Thyroid gland (tissue), 4 donors: ENCODE results near the gene ZBED4. TPM values are rescaled to one million over a fixed set of nuclear protein-coding genes. Genes with fewer than 3 reads are reported as not detected.

Experiments
- DNase-seq, 2 donors: peaks; one replicate each; pipeline ENCODE4 v3.0.0-alpha.2; 2019
- H3K27ac ChIP-seq, 3 donors: fragments of 200-600 bp; sonication (generic); 1 replicate in 2 of 3; 2 replicates in 1 of 3; pipeline ENCODE4 v1.5.1; 2016 to 2019; ENCODE audit warnings: mild to moderate bottlenecking in 1 of 3, moderate library complexity in 1 of 3
- H3K27me3 ChIP-seq: fragments of 200-600 bp; sonication (generic); one replicate; pipeline ENCODE4 v1.5.1; 2019
- H3K36me3 ChIP-seq, 2 donors: fragments of 200-600 bp; sonication (generic); one replicate each; pipeline ENCODE4 v1.5.1; 2016 to 2019
- H3K4me1 ChIP-seq, 2 donors: fragments of 200-600 bp; sonication (generic); one replicate each; pipeline ENCODE4 v1.5.1; 2017 to 2019
- H3K4me3 ChIP-seq, 3 donors: fragments of 200-600 bp; sonication (generic); replicated peaks in 1 of 3; 1 replicate in 2 of 3; 2 replicates in 1 of 3; pipeline ENCODE4 v1.5.1; 2016; ENCODE audit warnings: mild to moderate bottlenecking in 1 of 3
- H3K9me3 ChIP-seq: fragments of 200-600 bp; sonication (generic); one replicate; pipeline ENCODE4 v1.5.1; 2017
- POLR2A ChIP-seq, 2 donors: fragments of 450-650 bp; IDR thresholded peaks; one replicate each; pipeline ENCODE4 v1.6.1; 2017; ENCODE audit warnings: antibody characterized with exemption in 2 of 2, mild to moderate bottlenecking in 2 of 2, moderate library complexity in 1 of 2
- WGBS, 2 donors: methylation state at CpG; one replicate each; pipeline ENCODE4 v1.1.5; 2017; 5-methylcytosine and 5-hydroxymethylcytosine counted together
- intact Hi-C: fragments of 100-400 bp; cut with DNase I; formaldehyde crosslinking; loops from one replicate; pipeline ENCODE4 v1.15.1; 2023
- total RNA-seq, 4 donors: library from RNA; depleted of rRNA; stranded (reverse); fragments of >200 nt; gene quantifications; one replicate each; pipeline ENCODE4 v1.2.3, GENCODE V29; 2016
- TF ChIP-seq, protein P1 (sequence below), 6 experiments: fragments of 200-600 bp in 3 of 6; fragments of 450-650 bp in 3 of 6; sonication (generic) in 3 of 6; IDR thresholded peaks; one replicate each; pipeline ENCODE4 v1.5.1; 2016 to 2019; ENCODE audit warnings: antibody characterized with exemption in 6 of 6, mild to moderate bottlenecking in 2 of 6, inconsistent platforms in 1 of 6, moderate library complexity in 1 of 6

Gene ZBED4
- total RNA-seq, 4 donors from 2014 or later = 9.4 to 15.8 (median 10.1) TPM

DNA sequence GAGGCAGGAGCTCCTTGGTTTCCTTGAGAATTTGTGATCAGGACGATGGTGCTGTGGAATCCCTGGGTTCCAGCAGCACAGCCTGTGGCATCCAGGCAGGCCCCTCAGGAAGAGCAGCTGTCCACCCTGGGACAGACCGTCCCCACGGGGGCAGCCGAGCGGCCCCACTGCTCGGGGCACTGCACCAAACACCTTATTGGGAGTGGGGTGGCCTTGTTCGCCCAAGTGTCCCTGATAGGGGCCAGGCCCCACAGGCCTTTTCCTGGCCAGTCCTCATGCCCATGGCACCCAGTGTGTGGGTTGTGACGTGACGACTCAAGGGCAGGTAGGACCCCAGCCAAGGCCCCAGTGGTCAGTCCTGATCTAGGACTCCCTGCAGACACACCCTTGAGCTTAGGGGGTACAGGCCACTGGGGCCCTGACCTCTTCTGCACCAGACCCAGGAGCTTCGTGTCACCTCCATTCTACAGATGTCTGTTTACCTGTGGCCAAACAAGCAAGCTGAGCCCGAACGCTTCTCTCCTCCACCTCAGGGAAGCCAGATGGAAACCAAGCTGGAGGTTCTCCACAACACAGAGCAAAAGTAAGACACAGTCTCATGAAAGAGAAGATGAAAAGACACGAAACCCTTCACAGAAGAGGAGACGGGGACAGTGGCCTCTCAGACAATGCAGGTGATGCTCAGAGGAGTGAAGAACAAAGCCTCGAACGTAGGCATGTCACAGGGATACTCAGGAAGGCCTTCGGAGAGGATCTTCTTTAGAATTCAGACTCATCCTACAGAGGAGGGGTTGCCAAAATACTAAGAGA lies 24.4 kb upstream of the ZBED4 start:
- no peaks in the 10 kb centered on the region for H3K9me3 ChIP-seq
- intact Hi-C loops = no loop called here
- no peak overlapping the region for H3K27ac ChIP-seq
- peaks cover 20 to 26% of the 10 kb centered on the region in 2 donors for H3K4me1 ChIP-seq
- no peaks in the 10 kb centered on the region for H3K36me3 ChIP-seq
- TF ChIP-seq, protein P1, sequence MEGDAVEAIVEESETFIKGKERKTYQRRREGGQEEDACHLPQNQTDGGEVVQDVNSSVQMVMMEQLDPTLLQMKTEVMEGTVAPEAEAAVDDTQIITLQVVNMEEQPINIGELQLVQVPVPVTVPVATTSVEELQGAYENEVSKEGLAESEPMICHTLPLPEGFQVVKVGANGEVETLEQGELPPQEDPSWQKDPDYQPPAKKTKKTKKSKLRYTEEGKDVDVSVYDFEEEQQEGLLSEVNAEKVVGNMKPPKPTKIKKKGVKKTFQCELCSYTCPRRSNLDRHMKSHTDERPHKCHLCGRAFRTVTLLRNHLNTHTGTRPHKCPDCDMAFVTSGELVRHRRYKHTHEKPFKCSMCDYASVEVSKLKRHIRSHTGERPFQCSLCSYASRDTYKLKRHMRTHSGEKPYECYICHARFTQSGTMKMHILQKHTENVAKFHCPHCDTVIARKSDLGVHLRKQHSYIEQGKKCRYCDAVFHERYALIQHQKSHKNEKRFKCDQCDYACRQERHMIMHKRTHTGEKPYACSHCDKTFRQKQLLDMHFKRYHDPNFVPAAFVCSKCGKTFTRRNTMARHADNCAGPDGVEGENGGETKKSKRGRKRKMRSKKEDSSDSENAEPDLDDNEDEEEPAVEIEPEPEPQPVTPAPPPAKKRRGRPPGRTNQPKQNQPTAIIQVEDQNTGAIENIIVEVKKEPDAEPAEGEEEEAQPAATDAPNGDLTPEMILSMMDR (IDR thresholded peaks at IDR 0.05) = no peak
- no peak for TF ChIP-seq POLR2A (IDR thresholded peaks at IDR 0.05)
- 94 to 95% methylated on average over 10 to 14 of the region's 17 CpGs for WGBS, 2 donors
- H3K4me3 ChIP-seq = no peak overlapping the region
- no peaks in the 10 kb centered on the region for H3K27me3 ChIP-seq
- DNase-seq = no peak

DNA sequence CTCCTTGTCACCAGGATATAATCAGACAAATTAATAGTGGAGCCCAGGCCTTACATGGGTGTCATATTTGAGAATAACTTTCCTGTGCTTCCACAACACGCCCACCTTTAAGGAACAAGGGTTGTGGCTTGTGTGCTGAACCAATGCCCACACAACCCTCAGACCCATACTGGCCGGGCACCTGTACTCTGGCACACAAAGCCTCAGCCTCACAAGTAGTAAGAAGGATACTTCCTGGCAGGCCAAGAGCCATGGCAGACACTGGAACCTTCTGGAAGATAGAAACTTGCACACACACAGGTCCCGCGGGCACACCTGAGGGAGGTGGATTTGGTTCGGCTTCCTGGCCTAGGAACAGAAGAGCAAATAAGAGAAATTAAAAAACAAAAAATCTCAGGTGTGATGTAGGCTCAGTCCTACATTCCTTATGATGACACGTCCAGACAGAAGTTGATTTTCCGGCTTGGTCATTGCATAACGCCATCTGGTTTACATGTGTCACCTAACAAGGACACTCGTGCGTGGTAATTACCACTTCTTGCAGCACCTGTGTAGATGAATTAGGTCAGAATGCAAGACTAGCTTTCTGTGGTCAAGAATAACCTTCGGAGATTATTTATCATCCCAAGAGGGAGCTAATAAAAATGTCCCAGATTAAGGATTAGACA lies 20.2 kb upstream of the ZBED4 start:
- intact Hi-C loops = no loop called here
- H3K27ac ChIP-seq = no peak overlapping the region
- WGBS, 2 donors = 84 to 88% methylated on average over 11 of the region's 11 CpGs

DNA sequence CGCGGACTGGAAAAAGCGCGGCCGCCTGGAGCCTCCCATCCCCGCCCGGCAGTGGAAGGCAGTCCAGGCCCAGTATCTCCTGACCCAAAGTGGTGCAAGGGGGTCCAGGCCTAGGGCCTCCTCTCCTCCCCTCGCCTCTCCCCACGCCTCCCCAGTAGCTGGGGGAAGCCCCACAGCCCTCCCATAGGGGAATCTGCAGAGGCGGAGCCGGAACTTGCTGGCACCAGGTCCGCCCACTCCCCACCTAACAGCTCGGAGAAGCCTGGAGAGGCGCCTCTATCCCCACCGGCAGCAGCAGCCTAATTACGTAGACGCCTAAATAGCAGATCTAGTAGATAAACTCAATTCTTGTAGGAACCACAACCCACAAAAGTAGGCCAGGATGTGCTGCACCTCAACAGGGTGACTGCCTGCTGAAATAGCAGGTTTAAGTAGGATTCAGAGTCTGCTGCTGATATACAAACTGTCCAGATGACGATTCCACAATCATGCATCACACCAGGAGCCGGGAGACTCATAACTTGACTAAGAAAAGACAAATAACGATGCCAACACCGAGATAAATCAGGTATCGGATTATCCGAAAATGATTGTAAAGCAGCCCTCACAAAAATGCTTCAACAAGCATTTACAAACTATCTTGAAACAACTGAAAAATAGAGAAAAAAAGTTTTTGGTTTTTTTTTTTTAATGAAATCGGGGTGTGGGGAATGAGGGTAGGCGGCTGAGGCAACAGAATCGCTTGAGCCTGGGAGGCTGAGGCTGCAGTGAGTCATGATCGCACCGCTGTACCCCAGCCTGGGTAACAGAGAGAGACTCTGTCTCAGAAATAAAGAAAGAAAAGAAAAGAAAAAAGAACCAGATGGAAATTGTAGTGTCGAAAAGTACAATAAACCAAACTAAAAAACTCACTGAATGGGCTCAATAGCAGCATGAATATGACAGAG lies 14.6 kb upstream of the ZBED4 start:
- DNase-seq = no peak
- no peak for TF ChIP-seq POLR2A (IDR thresholded peaks at IDR 0.05)
- TF ChIP-seq, protein P1 (IDR thresholded peaks at IDR 0.05) = no peak
- H3K27me3 ChIP-seq = no peaks in the 10 kb centered on the region
- no peak overlapping the region for H3K4me3 ChIP-seq
- no peak overlapping the region for H3K27ac ChIP-seq
- H3K9me3 ChIP-seq = no peaks in the 10 kb centered on the region
- intact Hi-C loops = no loop called here
- no peaks in the 10 kb centered on the region for H3K4me1 ChIP-seq
- no peaks in the 10 kb centered on the region for H3K36me3 ChIP-seq
- 66 to 74% methylated on average over 27 to 29 of the region's 29 CpGs for WGBS, 2 donors

More for the DNA sequence above, 20.2 kb upstream of the ZBED4 start:
- no peaks in the 10 kb centered on the region for H3K27me3 ChIP-seq
- no peak for DNase-seq
- no peaks in the 10 kb centered on the region for H3K4me1 ChIP-seq
- no peak overlapping the region for H3K4me3 ChIP-seq
- no peaks in the 10 kb centered on the region for H3K9me3 ChIP-seq
- H3K36me3 ChIP-seq = no peaks in the 10 kb centered on the region
- no peak for TF ChIP-seq POLR2A (IDR thresholded peaks at IDR 0.05)
- TF ChIP-seq, protein P1 (IDR thresholded peaks at IDR 0.05) = no peak

DNA sequence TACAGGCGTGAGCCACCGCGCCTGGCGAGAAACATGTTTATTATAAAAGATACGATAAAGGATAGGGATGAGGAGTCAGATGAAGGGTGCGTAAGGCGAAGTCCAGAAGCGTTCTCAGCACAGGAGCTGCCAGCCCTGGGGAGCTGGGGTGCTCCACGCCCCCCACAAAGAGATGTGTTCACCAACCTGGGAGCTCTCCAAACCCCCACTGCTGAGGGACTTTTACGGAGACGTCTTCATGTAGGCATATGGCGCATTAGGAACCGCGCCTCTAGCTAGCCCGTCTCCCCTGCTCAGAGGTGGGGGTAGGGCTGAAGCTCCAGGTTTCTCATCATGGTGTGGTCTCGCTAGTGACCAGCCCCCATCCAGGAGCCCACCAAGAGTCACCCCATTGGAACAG lies 8.4 kb upstream of the ZBED4 start:
- Histone ChIP-seq H3K36me3 (no peaks in the 10 kb centered on the region), H3K27ac (no peak overlapping the region), H3K4me3 (no peak overlapping the region), H3K9me3 (no peaks in the 10 kb centered on the region), H3K27me3 (peaks cover 18% of the 10 kb centered on the region), H3K4me1 (peaks cover 16 to 20% of the 10 kb centered on the region in 2 donors)
- no peak for DNase-seq
- WGBS, 2 donors = 88 to 93% methylated on average over 10 to 12 of the region's 16 CpGs
- TF ChIP-seq, protein P1 (IDR thresholded peaks at IDR 0.05) = no peak
- TF ChIP-seq POLR2A (IDR thresholded peaks at IDR 0.05) = no peak
- intact Hi-C loops = loop anchor here (10.0 kb wide), 1 partner anchor 50 kb away; no protein-coding TSS in a partner anchor
